HCT116 (cell line): ENCODE data around the gene EPB41L5. TPM values are rescaled to one million over a fixed set of nuclear protein-coding genes. Genes with fewer than 3 reads are reported as not detected.
A peak's percentile ranks its signal among the peaks of the same experiment; 100 is the strongest.
"Not testable (repeated sequence)": the region's sequence is repeated elsewhere in the genome, so short reads cannot be mapped to it uniquely, and the experiment has no call there.

Experiments used
- ATAC-seq: fragments of 200-7000 bp; cut with Tn5 transposase; 2 replicates; pipeline ENCODE4 v1.9.1; 2020; ENCODE audit warnings: mild to moderate bottlenecking, moderate library complexity
- BruUV-seq: library from RNA; stranded (reverse); fragments of 400-500 nt; replicated peaks from 2 replicates; lab custom pipeline; 2021; lab: Mats Ljungman, UMichigan
- CTCF ChIA-PET: fragments of 300-600 bp; sonication (Branson Sonifier 250); formaldehyde crosslinking; loops from one replicate; lab custom pipeline; 2021; ENCODE audit warnings: antibody characterized with exemption; lab: Charles Lee
- POLR2A ChIA-PET: fragments of 300-600, 350-600 bp; sonication (Branson Sonifier 250); formaldehyde crosslinking; loops from one replicate; lab custom pipeline; 2021; ENCODE audit warnings: antibody characterized with exemption; lab: Charles Lee
- RAD21 ChIA-PET, 2 experiments: fragments of 300-600 bp; sonication (Branson Sonifier 250); formaldehyde crosslinking; loops; one replicate each; lab custom pipeline; 2023; ENCODE audit warnings: low total read pairs in 2 of 2; ENCODE audit not compliant: uncharacterized antibody in 2 of 2, unreplicated experiment in 2 of 2, low non-redundant PET in 1 of 2; lab: Charles Lee
- DNase-seq: peaks from one replicate; pipeline ENCODE4 v3.0.0-alpha.2; 2010; ENCODE audit warnings: low read depth, low spot score
- H2AFZ ChIP-seq: fragments of 200-600 bp; shearing (Covaris generic), sonication (generic); 2 replicates; pipeline ENCODE4 v1.6.1; 2017; ENCODE audit warnings: low read depth, mixed run types, mixed read lengths, antibody characterized with exemption, low read length; ENCODE audit not compliant: poor library complexity, severe bottlenecking
- H3K27ac ChIP-seq: 2 replicates; pipeline ENCODE4 v1.5.1; 2012; ENCODE audit warnings: low read depth, low read length
- H3K27me3 ChIP-seq: fragments of 200-600 bp; sonication (generic); 2 replicates; pipeline ENCODE4 v1.6.1; 2016; ENCODE audit warnings: mixed run types, low read length, mixed read lengths; ENCODE audit not compliant: insufficient read depth
- H3K36me3 ChIP-seq, 2 experiments: fragments of 200-500 bp in 1 of 2; fragments of 200-600 bp in 1 of 2; sonication (Bioruptor generic) in 1 of 2; sonication (generic) in 1 of 2; 2 replicates each; pipeline versions ENCODE4 v1.5.1 to v1.6.1; 2014 to 2016; ENCODE audit warnings: low read length in 2 of 2, inconsistent platforms in 1 of 2, mixed read lengths in 1 of 2, mixed run types in 1 of 2; ENCODE audit not compliant: insufficient read depth in 2 of 2, control insufficient read depth in 1 of 2
- H3K4me1 ChIP-seq, 2 experiments: fragments of 200-600 bp in 1 of 2; sonication (generic) in 1 of 2; 2 replicates each; pipeline versions ENCODE4 v1.5.1 to v1.6.1; 2012 to 2017; ENCODE audit warnings: low read length in 2 of 2, inconsistent platforms in 1 of 2, mild to moderate bottlenecking in 1 of 2, mixed read lengths in 1 of 2, mixed run types in 1 of 2, moderate library complexity in 1 of 2; ENCODE audit not compliant: insufficient read depth in 2 of 2, control insufficient read depth in 1 of 2
- H3K4me2 ChIP-seq: fragments of 200-600 bp; sonication (generic); 2 replicates; pipeline ENCODE4 v1.6.1; 2017; ENCODE audit warnings: mixed run types, low read length, mixed read lengths
- H3K4me3 ChIP-seq, 2 experiments: fragments of 200-600 bp in 1 of 2; sonication (generic) in 1 of 2; replicated peaks in 1 of 2; 2 replicates each; pipeline ENCODE4 v1.5.1; 2011 to 2016; ENCODE audit warnings: low read length in 2 of 2, control low read depth in 1 of 2, low read depth in 1 of 2, mild to moderate bottlenecking in 1 of 2, mixed read lengths in 1 of 2, mixed run types in 1 of 2
- H3K79me2 ChIP-seq: fragments of 200-600 bp; sonication (generic); 2 replicates; pipeline ENCODE4 v1.6.1; 2017; ENCODE audit warnings: mild to moderate bottlenecking, mixed run types, low read length, moderate library complexity, mixed read lengths; ENCODE audit not compliant: insufficient read depth
- H3K9ac ChIP-seq: fragments of 200-600 bp; sonication (generic); 2 replicates; pipeline ENCODE4 v1.6.1; 2016; ENCODE audit warnings: low read length, mixed read lengths
- H3K9me2 ChIP-seq: fragments of 200-600 bp; sonication (generic), shearing (Covaris generic); 2 replicates; pipeline ENCODE4 v1.6.1; 2017; ENCODE audit warnings: mixed run types, mild to moderate bottlenecking, moderate library complexity; ENCODE audit not compliant: insufficient read depth
- H3K9me3 ChIP-seq, 2 experiments: fragments of 200-500 bp in 1 of 2; fragments of 200-600 bp in 1 of 2; sonication (Bioruptor generic) in 1 of 2; sonication (generic) in 1 of 2; 2 replicates each; pipeline ENCODE4 v1.6.1; 2014 to 2017; ENCODE audit warnings: low read length in 2 of 2, mixed read lengths in 2 of 2, inconsistent platforms in 1 of 2, low read depth in 1 of 2, mild to moderate bottlenecking in 1 of 2, mixed run types in 1 of 2, moderate library complexity in 1 of 2; ENCODE audit not compliant: control insufficient read depth in 1 of 2, insufficient read depth in 1 of 2
- H4K20me1 ChIP-seq: fragments of 200-600 bp; sonication (generic), shearing (Covaris generic); 2 replicates; pipeline ENCODE4 v1.6.1; 2017; ENCODE audit warnings: mixed run types, mild to moderate bottlenecking, moderate library complexity; ENCODE audit not compliant: insufficient read depth
- CEBPB ChIP-seq: IDR thresholded peaks from 2 replicates; pipeline ENCODE4 v1.6.1; 2012; ENCODE audit warnings: low read depth
- EZH2 ChIP-seq: fragments of 200-600 bp; sonication (generic); IDR thresholded peaks from 2 replicates; pipeline ENCODE4 v1.6.1; 2017; ENCODE audit warnings: antibody characterized with exemption, mixed run types
- FOSL1 ChIP-seq: IDR thresholded peaks from 2 replicates; pipeline ENCODE4 v1.6.1; 2012; ENCODE audit warnings: low read depth
- JUND ChIP-seq: IDR thresholded peaks from 2 replicates; pipeline ENCODE4 v1.6.1; 2012
- RAD21 ChIP-seq: IDR thresholded peaks from 2 replicates; pipeline ENCODE4 v1.6.1; 2012; ENCODE audit warnings: low read depth, mild to moderate bottlenecking
- TCF7L2 ChIP-seq: IDR thresholded peaks from 2 replicates; pipeline ENCODE4 v1.7.0; 2011; ENCODE audit warnings: borderline replicate concordance, inconsistent platforms; ENCODE audit not compliant: insufficient read depth, insufficient read length; ENCODE audit errors: extremely low read depth
- ZNF274 ChIP-seq: fragments of 200-500 bp; sonication (Bioruptor generic); IDR thresholded peaks from 2 replicates; pipeline ENCODE4 v1.6.1; 2014; ENCODE audit warnings: mild to moderate bottlenecking, low read depth, low read length, inconsistent platforms
- intact Hi-C: fragments of 100-400 bp; cut with micrococcal nuclease; formaldehyde crosslinking; loops from 2 replicates; pipeline ENCODE4 v1.10.0; 2022
- total RNA-seq: library from RNA; stranded (reverse); gene quantifications from one replicate; pipeline ENCODE4 v1.2.1, GENCODE V29; 2021; ENCODE audit not compliant: unreplicated experiment

EPB41L5 gene
- total RNA-seq, 1 experiment from 2014 or later = 14.7 TPM

DNA sequence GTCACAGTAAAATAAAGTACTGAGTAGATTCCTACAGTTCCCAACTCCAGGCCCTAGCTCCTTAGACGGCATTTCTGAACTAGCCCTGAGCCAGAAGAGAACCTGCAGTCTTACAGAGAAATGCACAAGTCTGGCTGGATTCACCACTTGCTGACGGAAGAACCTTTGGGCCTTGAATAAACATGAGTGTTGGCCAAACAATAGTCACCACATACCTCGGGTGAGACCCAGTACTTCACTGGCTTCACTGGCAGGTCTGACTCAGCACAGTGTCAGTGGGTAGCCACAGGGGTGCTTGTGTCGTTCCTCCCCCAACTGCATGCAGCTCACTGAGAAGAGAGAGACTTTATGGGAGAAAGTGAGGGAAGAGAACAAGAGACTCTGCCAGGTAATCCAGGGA, 121.4 kb downstream of the EPB41L5 start:
- H3K27me3 ChIP-seq = no peaks in the 10 kb centered on the region
- ChIA-PET POLR2A (no interaction called here), RAD21 (no interaction called here), CTCF (no interaction called here)
- no peak overlapping the region; the same call in 1 of the 2 replicates for H3K9ac ChIP-seq
- no peak overlapping the region for H2AFZ ChIP-seq
- DNase-seq (peak; percentile 37), ATAC-seq (peak; percentile 96)
- no peaks in the 10 kb centered on the region for H3K36me3 ChIP-seq
- H3K4me3 ChIP-seq = no peak overlapping the region
- intact Hi-C loops = no loop called here
- no peaks in the 10 kb centered on the region for H3K9me3 ChIP-seq
- no peaks in the 10 kb centered on the region for H3K9me2 ChIP-seq
- H3K4me1 ChIP-seq = peaks cover 0 to 16% of the 10 kb centered on the region in 2 experiments; a peak in 2 of 4 replicates
- BruUV-seq = no TSS peak
- H3K4me2 ChIP-seq = peak overlapping the region; percentile 39
- TF ChIP-seq FOSL1 (peak; percentile 56), EZH2 (no peak), TCF7L2 (no peak), CEBPB (no peak), RAD21 (no peak), JUND (peak; percentile 48; the same call in 1 of the 2 replicates), ZNF274 (no peak)
- no peaks in the 10 kb centered on the region for H3K79me2 ChIP-seq
- no peaks in the 10 kb centered on the region for H4K20me1 ChIP-seq
- H3K27ac ChIP-seq = no peak overlapping the region

GRCh38 chr2:120135013-120135412, 122.1 kb downstream of the EPB41L5 start:
- H3K4me3 ChIP-seq, BruUV-seq, CTCF ChIA-PET, H3K27ac ChIP-seq, DNase-seq, H3K79me2 ChIP-seq, H3K36me3 ChIP-seq, H3K27me3 ChIP-seq, H3K9me2 ChIP-seq, RAD21 ChIA-PET, H3K9ac ChIP-seq, H2AFZ ChIP-seq, ATAC-seq, H4K20me1 ChIP-seq, POLR2A ChIA-PET, intact Hi-C loops, H3K9me3 ChIP-seq, H3K4me2 ChIP-seq: not testable (repeated sequence)
- H3K4me1 ChIP-seq = peaks cover 0 to 16% of the 10 kb centered on the region in 2 experiments; a peak in 2 of 4 replicates
